ENCODE results near the gene KDM4C. TPM values are rescaled to one million over a fixed set of nuclear protein-coding genes. Genes with fewer than 3 reads are reported as not detected.
A peak's percentile ranks its signal among the peaks of the same experiment; 100 is the strongest.

Gene KDM4C
- total and polyA plus RNA-seq, 2 of the 8 experiments (the other 6 are each of a cell fraction or from before 2014, with no cell fraction given) = 13.0 to 26.1 TPM

GRCh38 chr9:6984941-6985578 lies 227.3 kb downstream of the KDM4C start (continued):
- TF ChIP-seq USF2 (IDR thresholded peaks at IDR 0.05; ENCODE audit: low read length) = no peak
- TF ChIP-seq TCF12 (IDR thresholded peaks at IDR 0.05; ENCODE audit: low read depth, low read length) = peak; percentile 83; the same call in 1 of the 2 replicates
- peak; percentile 54 for TF ChIP-seq NANOG (IDR thresholded peaks at IDR 0.05; ENCODE audit: insufficient read depth, low read depth, low read length, poor library complexity, severe bottlenecking)
- peak; percentile 63 for TF ChIP-seq TEAD4 (IDR thresholded peaks at IDR 0.05; ENCODE audit: low read depth, low read length)
- 0 out of 3 replicates have a peak, but pooled peaks of 1 of the 2 experiments have one; percentile 20 for TF ChIP-seq EP300 (IDR thresholded peaks at IDR 0.05; ENCODE audit: borderline replicate concordance in 1 of 2, low read depth in 2 of 2, low read length in 2 of 2)
- TF ChIP-seq GTF2F1 (IDR thresholded peaks at IDR 0.05; ENCODE audit: borderline replicate concordance, low read depth, low read length) = no peak

Data from H1 (cell line).